ENCODE data around the gene HK1.
A peak's percentile ranks its signal among the peaks of the same experiment; 100 is the strongest.

The HK1 gene

DNA sequence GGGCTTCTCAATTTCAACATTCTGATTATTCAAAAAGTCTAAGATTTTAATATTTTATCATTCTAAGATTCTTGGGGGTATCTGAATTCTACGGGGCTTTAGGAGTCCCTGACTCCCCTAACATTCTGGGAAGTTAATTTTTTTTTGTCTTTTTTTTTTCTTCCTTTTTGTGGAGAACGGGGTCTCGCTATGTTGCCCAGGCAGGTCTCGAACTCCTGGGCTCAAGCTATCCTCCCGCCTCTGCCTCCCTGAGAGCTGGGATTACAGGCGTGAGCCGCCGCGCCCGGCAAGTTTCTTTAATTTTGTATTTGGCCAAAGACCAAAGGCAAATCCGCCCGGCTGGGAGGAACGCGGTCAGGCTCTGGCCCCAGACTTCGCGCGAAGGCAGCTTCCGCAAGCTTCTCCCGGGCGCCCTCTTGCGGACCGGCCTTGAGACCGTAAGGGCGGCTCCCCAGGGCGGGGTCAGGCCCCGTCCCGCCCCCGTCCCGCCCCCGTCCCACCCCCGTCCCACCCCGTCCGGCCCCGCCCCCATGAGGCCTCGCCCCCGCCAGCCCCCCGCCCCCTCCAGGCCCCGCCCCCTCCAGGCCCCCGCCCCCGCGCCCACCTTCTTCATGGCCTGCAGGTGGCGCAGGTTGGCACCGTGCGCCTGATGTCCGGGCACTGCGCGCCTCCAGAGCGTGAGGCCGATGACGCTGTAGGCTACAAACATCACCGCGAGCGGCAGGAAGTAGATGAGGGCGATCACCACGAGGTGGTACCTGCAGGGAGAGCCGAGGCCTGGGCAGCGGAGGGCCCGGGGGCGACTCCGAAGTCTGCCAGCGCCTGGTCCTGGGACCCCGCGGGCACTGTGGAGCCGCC lies 130.3 kb downstream of the HK1 start:
- peak; percentile 63 for DNase-seq

DNA sequence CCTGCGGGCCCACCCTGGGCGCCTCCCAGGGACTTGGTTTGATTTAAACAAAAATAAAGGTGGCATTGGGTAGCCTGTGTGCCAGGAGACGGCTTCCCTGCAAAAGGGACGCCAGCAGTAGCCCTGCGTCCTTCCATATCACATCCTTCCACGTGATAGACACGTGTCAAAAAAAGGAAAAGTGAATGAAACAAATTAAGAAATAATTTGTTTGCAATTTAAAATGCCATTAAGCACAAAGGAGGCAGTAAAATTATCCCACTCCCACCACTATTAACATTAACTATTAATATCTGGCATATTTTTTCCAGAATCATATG lies 130.8 kb downstream of the HK1 start:
- DNase-seq: no peak

DNA sequence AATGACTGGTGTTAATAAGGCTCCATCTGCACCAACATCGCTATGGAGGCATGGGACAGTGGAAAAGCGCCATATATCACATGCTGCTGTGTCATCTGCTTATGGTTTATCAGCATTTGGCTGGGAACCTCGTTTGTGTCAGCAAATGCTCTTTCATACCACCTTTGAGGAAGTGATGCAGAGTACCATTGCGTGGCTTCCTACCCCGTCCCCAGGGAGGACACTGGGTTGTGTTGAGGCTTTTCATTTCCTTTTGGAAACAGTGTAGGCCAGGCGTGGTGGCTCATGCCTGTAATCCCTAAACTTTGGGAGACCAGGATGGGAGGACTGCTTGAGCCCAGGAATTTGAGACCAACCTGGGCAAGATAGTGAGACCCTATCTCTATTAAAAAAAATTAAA lies 131.7 kb downstream of the HK1 start:
- DNase-seq: no peak

DNA sequence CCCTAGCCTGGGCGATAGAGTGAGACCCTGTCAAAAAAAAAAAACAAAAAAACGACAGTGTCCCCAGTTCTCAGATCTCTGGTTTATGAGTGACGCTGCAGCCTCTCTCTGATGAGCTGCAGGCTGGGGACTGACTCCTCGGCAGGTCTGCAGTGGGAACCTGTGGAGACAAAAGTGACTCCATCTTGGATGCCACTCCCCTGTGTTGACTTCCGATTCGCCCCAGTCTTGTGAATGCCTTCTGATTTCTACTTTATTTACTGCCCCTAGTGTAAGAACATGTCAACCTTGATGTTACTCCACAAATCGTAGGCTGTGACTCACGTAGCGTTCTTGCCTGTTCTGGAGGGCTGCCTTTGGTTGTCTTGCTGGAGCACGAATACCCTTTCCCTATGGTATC lies 132.2 kb downstream of the HK1 start:
- DNase-seq: no peak

DNA sequence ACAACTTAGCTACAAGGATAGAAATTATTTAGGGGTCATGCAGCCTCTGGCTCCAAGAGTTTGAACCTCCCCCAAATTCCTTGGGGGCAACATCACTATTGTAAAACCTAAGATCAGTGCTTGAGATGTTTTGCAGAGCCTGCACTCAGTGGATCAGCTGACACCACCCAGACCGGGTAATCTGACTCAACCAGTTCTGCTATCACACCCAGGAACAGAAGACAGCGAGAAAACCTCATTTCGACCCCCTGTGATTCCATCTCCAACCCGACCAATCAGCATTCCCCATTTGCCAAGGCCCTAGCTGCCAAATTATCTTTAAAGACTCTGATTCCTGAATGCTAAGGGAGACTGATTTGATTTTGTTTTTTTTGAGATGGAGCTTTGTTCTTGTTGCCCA lies 133.2 kb downstream of the HK1 start:
- no peak for DNase-seq

DNA sequence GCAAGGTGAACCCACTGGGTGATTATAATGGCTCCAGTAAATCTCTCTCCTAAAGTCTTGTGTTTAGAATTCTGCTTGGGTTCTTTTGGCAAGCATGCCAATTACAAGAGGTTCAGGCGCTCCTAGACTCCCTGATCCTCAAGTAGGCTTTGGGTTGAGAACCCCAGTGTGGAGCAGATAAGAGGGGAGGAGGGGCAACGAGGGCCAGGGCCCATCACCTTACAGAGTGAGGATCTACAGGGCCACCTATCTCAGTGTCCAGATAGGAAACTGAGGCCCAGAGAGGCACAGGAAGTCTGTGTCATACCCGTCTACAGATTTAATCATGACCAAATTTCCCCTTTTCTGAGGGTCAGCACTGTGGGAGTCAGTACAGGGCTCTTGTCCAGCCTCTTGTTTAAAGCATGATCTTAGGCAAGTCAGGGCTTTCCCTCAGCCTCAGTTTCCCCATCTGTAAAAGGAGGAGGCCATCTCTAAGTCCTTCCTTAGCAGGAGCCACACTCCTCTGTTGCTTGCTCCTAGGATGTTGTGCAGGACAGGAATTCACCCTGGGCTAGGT lies 134.0 kb downstream of the HK1 start:
- no peak for DNase-seq

DNA sequence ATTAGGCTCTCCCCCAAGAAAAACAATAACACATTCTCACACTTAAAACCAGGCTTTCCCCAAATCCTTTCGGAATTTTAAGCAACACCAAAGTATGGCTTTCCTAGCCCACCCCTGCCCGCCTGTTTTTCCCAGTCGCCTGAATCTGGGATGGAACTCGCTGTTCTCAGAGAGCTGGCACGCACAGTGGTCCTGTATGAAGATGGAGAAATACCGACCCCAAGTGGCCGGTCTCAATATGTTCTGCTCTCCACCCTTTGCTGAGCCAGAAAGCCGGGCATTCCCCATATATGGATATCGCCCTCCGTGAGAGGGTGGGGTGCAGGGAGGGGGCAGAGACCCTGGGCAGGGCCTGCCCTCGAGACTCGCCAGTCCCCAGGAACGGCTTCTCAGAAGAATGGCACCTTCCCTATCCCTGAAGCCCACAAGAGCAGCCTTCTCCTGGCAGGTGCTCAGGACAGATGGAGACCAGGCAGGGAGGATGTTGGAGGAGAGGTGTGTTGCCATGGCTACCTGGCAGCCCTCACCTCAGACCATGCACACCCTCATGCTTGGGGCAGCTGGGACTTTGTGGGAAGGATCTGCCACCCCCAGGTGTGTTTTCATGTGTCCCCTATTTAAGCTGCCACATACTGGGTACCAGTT lies 135.0 kb downstream of the HK1 start:
- no peak for DNase-seq

DNA sequence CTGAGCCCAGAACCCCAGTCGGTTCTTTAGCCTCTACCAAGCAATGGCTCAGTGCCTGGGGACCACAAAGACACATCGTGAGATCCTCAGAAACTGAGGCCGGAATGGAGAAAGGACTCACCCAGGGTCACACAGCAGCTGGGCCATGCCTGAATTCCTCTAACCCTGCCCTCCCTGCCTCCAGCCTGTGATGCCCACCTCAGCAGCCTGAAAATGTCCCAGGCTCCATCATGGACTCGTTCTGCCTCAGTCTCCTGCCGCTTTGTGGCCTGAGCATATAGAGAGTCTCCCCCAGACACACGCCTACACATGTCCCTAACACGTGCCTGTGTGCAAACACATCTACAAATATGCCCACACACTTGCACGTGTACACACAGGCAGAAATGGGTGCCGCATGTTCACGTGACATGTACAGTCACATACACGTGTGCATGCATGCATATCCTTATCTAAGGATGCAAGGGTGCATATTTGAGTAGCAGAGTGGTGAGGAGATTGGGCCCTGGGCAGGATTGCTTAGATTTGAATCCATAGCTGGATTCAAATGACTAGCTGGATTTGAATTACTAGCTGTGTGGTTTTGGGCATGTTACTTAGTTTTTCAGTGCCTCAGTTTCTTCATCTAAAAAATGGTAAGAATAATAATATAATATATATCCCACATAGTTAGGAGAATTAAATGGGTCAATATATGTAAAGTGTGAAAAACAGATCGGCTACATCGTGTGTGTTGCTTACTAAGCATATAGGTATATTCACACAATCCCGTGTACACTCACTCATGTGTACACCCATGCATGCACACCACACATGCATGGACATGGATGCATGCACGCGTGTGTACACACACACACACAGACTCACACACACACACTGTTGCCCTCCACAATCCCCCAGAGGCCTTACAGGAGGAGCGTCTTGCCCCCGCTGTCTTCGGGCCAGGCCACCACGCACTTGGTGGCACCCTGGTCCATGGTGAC lies 136.0 kb downstream of the HK1 start:
- DNase-seq: no peak

DNA sequence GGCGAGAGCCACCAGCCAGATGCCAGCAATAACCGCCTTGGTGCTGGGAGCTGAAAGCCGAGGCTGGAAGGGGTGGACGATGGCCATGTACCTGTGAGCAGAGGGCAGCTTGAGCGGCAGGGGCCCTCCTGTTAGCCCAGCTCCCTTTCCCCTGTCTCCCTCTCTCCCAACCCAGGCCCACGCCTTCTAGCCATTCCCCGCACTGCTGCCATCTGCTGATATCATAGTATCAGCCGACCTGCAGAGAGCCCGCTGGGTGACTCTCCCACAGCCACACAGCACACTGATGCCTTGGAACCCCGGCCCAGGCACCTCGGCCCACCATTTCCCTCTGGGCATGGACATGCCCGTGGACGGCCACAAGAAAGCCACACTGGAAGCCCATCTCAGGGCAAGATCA lies 136.8 kb downstream of the HK1 start:
- no peak for DNase-seq

DNA sequence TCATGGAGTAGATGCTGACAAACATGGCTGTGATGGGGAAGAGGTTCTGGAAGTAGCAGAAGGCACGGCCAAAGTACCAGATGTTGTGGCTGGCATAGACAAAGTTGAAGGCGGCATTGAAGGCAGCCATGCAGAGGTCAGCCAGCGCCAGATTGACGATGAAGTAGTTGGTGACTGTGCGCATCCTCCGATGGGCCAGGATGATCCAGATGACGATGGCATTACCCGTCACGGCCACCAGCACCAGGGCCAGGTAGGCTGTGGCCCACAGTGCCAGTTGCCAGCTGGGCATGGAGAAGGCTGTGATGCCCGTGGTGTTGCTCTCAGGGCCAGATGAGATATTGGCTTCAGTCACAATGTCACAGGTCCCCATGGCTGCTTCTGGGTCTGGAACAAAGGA lies 137.7 kb downstream of the HK1 start:
- DNase-seq: no peak

DNA sequence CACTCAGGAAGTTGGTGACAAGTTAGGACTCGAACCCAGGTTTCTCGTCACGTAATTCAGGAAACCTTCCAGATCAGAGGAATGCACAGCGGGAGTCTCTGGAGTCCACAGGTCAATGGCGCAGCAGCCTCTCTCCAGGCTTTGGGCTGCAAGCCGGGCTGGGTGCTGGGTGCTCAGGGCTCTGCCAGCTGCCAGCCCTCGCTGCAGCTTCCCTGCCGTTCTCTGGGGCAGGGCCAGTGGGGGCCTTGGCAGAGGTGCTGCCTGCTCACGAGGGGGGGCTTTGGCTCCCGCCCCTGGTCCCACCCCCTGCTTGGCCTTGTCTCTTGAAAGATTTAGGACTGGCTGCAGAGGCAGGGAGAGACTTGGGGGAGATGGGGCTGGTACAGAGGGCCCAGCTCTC lies 138.4 kb downstream of the HK1 start, which contains the start of gene TACR2:
TSS of gene TACR2 (minus strand) at position 224 of the 400 bp plus-strand sequence. CDS start 595 bp downstream, outside the sequence.
- no peak for DNase-seq

DNA sequence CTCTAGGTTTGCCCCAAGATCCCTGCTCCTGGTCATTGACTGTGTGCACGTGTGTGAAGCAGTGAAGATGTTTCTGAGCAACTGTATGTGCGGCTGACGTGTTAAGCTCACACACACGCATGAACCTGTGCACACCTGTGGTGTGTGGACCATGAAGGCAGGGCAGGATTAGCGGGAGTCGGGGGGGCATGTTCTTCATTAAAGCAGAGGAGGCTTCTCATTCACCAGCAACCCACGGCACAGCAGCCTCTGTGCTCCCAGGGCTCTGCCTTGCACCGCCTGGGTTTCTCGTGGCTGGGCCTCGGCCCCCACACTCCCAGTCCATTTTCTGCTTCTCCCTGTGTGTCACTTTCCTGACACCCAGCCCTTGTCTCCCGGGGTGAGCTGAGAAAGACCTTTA lies 139.2 kb downstream of the HK1 start:
- DNase-seq: no peak

DNA sequence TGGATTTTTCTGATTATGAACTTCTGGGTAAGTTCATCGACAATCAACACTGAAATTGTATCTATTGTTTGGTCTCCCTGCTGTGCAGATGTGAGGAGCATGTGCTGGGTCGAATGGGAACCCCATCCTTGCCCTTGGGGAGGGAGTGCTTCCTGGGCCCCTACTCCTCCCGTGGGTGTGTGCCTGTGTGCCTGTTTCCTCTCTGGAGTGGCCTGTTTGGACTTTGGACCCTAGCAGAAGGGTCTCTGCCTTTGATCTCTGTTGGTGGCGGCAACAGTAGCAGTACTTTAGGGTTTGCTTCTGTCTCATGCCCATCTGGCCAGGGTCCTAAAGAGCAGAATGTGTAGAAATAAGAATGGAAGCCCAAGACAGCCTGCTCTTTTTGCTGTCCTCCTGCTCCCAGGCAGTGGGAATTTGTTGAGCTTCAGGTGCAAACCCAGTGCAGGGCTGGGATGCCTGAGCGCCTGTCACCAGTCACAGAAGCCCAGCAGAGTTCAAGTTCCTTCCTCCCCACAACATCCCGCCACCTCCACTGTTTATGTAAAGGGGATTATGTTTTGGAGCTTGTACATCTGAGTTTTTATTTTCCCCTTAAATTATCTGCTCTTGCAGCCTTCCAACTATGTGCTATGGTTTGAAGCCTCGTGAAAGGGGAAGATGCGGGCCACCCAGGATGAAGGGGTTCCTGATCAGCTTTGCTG lies 139.9 kb downstream of the HK1 start:
- DNase-seq: no peak

DNA sequence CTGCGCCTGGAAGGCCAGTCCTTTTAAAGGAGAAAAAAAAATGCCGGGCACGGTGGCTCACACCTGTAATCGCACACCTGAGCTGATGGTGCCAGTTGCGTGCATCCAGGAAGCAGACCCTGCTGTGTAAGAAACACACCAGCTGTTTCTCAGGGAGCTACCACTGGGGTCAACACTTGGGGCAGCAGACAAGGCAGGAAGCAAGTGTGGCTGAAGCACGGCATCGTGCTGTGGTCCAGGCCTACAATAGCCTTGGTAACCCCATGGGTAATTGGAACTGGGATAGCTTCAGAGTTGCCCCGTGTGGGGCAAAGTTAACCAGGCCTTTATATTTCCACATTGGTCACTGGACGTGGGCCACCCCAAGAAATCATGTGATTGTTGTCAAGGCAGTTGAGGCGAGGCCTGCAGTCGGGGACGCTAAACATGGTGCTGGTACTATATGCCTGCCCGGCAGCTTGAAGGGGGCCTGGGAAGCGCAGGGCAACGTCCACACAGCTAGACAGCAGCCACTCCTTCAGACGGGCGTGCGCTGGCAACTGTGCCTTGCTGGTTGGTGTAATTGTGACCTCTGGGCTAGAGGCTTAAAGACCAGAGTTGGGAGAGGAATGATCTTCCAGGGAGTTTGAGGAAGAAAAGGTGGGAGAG lies 140.9 kb downstream of the HK1 start:
- DNase-seq: no peak

DNA sequence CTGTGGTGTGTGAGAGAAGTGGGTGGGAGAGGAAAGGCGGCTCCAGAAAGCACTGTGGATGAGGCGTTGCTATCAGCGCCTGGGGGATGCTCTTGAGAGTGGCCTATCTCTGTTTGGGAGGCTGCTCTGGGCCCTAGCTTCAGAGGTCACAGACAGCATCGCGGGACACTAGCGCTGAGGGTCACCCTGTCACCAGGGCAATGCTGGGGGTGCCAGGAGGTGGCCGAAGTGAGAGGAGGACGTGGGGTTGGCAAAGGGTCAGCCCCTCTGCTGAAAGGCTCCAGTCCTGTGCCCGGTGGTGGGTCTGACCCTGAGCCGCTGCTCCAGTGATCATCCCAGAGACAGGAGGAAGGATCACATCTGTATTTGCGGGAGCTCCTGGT lies 141.4 kb downstream of the HK1 start:
- no peak for DNase-seq

DNA sequence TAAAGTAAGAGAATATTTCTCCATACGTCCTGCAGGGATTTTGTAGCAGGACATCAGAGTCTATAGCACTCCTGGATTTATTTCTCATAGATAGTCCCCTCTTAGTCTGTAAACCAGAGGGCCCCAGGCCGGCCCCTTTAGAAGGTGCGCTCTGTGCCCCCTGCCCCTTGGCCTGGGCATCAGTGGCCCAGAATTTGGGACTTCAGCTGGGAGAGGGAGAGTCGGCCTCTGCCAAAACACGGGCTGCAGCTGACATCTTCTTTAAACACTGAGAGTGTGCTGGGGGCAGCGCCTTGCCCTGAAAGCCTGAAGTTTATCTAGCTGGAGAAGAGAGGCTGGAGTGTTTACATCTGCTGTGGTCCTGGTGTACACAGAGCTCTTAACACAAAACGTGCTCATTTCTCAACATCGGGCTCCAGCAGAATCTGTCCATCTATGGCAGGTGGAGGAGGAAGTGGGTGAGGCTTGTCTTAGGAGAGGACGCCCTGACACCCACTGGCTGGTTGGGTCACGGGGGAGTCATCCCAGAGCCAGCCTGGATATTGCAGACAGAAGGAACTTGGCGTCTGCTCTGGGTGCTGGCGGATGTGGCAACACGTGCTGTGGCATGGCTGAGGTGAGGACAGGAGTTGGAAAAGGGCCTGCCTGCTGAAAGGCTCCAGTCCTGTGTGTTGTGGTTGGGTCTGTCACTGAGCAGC lies 143.5 kb downstream of the HK1 start:
- no peak for DNase-seq

DNA sequence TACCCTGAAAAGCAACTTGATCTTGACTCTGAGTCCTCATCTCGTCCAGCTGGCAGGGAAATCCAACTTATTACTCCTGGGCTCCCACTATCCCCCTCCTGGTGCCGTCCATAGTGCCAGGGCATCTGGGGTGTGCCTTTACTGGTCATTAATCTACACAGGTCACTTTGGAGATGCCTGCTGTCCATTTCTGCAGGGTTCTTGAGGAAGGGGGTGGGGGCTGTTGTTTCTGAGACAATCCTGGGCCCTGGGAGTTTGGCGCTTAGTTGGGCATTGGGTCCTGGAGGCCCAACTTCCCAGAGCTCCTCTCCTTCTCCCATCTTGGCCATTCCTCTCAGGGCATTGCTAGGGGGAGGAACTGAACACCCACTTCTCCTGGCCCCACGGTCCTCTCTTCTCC lies 144.4 kb downstream of the HK1 start:
- DNase-seq: no peak

DNA sequence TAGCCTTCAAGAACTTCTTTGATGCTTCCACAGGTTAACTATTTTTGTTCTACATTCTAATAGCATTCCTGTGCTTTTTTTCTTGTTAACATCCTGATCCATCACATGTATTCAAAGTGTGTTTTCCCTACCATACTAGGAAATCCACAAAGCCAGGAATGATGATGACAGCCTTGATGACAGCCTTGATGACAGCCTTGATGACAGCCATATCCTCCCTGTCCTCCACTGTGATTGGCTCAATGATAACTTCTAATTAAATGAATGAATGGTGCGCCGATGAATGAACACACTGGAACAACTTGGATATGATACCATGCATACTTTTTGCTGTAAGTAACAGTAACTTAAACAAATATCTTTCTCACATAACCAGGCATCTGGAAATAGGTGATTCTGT lies 146.7 kb downstream of the HK1 start:
- DNase-seq: no peak

DNA sequence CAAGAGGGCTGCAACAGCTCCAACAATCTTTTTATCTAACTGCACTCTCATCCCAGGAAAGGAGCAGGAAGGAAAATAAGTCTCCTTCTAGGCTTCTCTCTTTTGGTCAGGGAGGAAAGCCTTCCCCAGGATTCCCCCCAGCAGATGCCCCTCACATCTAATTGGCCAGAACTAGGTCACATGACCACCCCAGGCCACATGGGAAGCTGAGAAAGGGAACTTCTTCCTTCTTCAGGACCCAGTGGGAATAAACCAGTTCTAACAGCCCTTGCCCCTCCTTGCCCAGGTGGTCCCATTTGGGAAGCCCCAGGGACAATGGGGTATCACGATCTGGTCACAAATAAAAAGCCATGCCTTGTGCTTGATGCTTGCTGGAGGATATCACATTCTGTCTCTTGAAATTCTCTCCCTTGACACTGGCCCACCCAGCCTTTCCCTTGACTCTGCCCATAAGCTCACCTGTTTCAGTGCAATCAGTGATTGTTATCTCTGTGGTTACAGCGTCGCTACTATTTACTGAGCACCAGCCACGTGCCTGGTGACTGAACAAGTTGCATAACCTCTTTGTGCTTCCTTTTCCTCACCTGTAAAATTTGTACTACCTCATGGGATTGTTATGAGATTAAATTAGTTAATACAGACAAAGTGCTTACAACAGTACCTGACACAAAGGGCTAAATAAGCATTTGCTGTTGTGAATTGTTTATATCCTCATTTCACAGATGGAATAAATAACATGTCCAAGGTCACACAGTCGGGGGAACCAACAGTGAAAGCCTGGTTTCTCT lies 147.4 kb downstream of the HK1 start:
- no peak for DNase-seq

DNA sequence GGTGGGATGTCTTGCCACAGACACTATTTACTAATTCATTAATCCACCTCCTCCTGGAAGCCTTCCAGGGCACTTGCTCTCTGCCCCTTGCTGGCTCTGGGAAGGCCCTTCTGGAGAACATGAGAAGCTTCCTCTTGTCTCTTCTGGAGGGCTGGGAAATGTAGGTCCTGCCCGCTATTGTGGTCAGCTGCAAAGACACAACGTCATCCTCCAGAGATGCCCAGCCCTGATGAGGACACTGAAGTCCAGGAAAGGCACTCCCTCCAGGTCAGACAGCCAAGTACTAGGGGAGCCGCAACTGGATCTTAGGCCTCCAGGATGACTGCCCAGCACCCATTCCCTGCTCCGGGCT lies 148.1 kb downstream of the HK1 start:
- DNase-seq: no peak

DNA sequence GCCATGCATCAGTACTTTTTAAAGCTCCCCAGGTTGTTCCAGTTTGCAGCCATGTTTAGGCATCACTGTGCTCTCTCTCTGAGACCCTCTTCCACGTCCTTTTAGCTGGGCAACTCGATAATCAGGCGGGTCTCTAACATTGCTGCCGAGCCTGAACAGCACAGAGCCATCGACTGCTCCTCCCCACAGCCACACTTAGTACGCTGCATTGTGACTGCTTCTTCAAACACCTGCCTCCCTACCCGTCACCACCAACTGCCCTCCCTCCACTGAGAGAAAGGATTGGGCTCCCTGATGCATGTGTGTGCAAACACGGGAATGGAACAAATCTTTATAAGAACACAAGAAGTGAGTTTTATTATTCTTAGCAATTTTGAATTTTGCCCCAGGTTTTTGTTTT lies 149.9 kb downstream of the HK1 start:
- no peak for DNase-seq
